Astrocyte of the spinal cord (primary cell): ENCODE data around the gene P4HB.

Source experiments
- DNase-seq: peaks from one replicate; pipeline ENCODE4 v3.0.0; 2011; ENCODE audit warnings: low read depth, low spot score
- H3K4me3 ChIP-seq: 2 replicates; pipeline ENCODE4 v1.5.1; 2011; ENCODE audit warnings: low read depth, mild to moderate bottlenecking, low read length, moderate library complexity
- in situ Hi-C: cut with HindIII; loops from 2 replicates; pipeline ENCODE4 v1.10.0; 2017; ENCODE audit warnings: low sequenced_read_pairs
- TF ChIP-seq, protein P1 (sequence below): IDR thresholded peaks from 2 replicates; pipeline ENCODE4 v1.5.1; 2012; ENCODE audit warnings: low read depth, mild to moderate bottlenecking, low read length, inconsistent platforms

The P4HB gene

DNA sequence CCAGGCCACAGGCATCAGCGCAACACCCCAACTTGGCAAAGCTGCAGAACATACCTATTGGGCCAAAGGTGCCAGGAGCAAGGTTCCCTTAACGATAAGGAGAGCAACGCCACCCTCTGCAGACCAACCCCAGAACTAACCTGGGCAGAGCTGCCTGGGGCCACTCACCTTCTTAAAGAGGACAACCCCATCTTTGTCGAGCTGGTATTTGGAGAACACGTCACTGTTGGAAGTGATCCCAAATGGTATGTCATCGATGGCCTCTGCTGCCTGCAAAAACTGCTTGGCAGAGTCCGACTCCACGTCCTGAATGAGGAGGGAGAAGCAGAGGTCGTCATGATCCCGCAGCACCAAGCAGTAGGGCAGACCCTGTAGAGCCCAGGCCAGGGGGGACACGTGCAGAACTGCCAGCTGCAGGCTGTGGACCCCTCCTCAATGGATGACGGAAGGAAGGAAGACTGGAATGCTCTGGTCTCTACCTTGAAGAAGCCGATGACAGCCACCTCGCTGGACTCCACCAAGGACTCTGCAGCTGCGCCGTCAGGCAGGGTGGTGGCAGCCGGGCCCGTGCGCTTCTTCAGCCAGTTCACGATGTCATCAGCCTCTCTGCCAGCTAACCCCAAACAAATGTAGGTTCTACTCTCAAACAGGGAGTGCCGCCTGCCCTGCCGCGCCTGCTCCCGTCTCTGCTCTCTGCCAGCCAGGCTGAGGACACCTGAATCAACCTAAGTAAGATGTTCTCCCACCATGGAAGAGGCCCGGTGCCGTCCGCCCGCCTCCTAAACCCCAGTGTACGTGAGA lies 5.2 kb downstream of the P4HB start:
- no peak overlapping the region for H3K4me3 ChIP-seq
- TF ChIP-seq, protein P1, sequence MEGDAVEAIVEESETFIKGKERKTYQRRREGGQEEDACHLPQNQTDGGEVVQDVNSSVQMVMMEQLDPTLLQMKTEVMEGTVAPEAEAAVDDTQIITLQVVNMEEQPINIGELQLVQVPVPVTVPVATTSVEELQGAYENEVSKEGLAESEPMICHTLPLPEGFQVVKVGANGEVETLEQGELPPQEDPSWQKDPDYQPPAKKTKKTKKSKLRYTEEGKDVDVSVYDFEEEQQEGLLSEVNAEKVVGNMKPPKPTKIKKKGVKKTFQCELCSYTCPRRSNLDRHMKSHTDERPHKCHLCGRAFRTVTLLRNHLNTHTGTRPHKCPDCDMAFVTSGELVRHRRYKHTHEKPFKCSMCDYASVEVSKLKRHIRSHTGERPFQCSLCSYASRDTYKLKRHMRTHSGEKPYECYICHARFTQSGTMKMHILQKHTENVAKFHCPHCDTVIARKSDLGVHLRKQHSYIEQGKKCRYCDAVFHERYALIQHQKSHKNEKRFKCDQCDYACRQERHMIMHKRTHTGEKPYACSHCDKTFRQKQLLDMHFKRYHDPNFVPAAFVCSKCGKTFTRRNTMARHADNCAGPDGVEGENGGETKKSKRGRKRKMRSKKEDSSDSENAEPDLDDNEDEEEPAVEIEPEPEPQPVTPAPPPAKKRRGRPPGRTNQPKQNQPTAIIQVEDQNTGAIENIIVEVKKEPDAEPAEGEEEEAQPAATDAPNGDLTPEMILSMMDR, result no peak
- in situ Hi-C loops, result no loop called here
- DNase-seq, result no peak

GRCh38 chr17:81852237-81852636 lies 8.1 kb downstream of the P4HB start:
- in situ Hi-C loops, result no loop called here
- DNase-seq, result no peak
- TF ChIP-seq, protein P1, result no peak
- H3K4me3 ChIP-seq, result no peak overlapping the region

DNA sequence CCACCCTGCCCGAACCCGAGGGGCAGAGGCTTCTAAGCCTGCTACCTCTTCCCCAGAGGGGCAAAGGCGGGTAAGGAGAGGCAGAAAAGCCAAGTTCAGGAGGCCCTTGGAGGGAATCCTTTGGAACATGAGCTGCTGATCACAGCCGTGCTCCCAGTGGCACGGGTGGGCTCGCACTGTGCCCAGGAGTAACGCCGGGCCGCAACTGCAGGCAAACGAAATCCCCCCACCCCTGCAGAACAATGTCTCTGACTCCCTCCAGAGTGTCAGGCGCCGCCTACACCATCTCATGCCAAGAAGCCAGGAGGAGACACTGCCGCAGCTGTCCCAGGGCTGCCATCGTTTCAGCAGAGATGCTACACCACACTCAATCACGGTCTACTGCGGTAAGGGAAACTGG lies 8.9 kb downstream of the P4HB start:
- no peak for DNase-seq
- in situ Hi-C loops, result no loop called here
- TF ChIP-seq, protein P1, result no peak
- no peak overlapping the region for H3K4me3 ChIP-seq

GRCh38 chr17:81849457-81849856 lies 10.9 kb downstream of the P4HB start:
- H3K4me3 ChIP-seq, result no peak overlapping the region
- in situ Hi-C loops, result no loop called here
- no peak for DNase-seq
- TF ChIP-seq, protein P1, result no peak

GRCh38 chr17:81846743-81847689 lies 13.3 kb downstream of the P4HB start:
- no peak overlapping the region for H3K4me3 ChIP-seq
- DNase-seq, result no peak
- in situ Hi-C loops, result no loop called here
- TF ChIP-seq, protein P1, result no peak

DNA sequence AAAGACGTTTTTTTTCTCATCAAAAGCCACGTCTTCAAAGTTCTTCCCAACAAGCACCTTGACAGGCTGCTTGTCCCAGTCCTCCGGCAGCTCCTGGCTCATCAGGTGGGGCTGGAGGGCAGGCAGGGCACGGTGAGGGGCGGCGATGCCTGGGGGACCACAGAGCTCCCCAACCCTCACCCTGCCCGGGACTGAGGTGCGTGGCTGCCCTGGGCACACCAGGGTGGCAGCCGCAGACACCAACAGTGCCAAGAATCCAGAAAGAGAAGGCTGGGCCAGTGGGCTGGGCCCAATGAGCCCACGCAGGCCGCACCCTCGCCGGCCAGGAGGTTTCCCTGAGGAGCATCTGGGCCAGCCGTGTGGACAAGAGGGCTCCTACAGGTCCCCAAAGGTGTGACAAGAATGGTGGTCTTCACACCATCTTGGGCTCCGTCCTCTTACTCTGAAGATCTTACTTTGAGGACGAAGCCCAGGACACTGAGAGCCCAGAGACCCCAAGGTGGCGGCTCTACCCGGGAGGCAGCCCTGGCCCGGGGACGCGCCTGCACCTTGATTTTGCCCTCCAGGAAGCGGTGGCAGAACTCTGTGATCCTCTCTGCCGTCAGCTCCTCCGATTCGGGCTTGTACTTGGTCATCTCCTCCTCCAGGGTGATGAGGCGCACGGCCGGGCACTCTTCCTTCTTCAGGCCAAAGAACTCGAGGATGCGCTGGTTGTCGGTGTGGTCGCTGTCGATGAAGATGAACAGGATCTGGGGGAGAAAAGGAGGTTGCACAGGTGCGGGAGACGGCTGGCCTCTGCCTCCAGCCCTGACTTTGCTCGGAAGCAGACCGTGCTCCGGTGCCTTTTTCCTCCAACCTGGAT lies 14.2 kb downstream of the P4HB start:
- no peak overlapping the region for H3K4me3 ChIP-seq
- DNase-seq, result no peak
- in situ Hi-C loops, result no loop called here
- TF ChIP-seq, protein P1, result no peak
